ENCODE results near the gene PTPN11.
"Not testable (repeated sequence)": the region's sequence is repeated elsewhere in the genome, so short reads cannot be mapped to it uniquely, and the experiment has no call there.

GRCh38 chr12:112448165-112448564, 29.4 kb downstream of the PTPN11 start:
- not testable (repeated sequence) for TF ChIP-seq ZFP36 (IDR thresholded peaks at IDR 0.05; ENCODE audit: borderline replicate concordance, partially characterized antibody); POLR2A (IDR thresholded peaks at IDR 0.05; ENCODE audit: low read length); NFE2L2 (conservative IDR thresholded peaks at IDR 0.05; ENCODE audit: low read length); KDM1A (IDR thresholded peaks at IDR 0.05; ENCODE audit: low read depth); JUN (IDR thresholded peaks at IDR 0.05); HMGXB4 (CRISPR knock-in tag; IDR thresholded peaks at IDR 0.05; ENCODE audit: borderline replicate concordance); MYC (IDR thresholded peaks at IDR 0.05; ENCODE audit: borderline replicate concordance, low read length); POLR2AphosphoS2 (conservative IDR thresholded peaks at IDR 0.05; ENCODE audit: low read length); ESRRA (IDR thresholded peaks at IDR 0.05; ENCODE audit: borderline replicate concordance, low read length); RCOR1 (IDR thresholded peaks at IDR 0.05; ENCODE audit: low read depth, low read length)
- TF ChIP-seq, protein P1, sequence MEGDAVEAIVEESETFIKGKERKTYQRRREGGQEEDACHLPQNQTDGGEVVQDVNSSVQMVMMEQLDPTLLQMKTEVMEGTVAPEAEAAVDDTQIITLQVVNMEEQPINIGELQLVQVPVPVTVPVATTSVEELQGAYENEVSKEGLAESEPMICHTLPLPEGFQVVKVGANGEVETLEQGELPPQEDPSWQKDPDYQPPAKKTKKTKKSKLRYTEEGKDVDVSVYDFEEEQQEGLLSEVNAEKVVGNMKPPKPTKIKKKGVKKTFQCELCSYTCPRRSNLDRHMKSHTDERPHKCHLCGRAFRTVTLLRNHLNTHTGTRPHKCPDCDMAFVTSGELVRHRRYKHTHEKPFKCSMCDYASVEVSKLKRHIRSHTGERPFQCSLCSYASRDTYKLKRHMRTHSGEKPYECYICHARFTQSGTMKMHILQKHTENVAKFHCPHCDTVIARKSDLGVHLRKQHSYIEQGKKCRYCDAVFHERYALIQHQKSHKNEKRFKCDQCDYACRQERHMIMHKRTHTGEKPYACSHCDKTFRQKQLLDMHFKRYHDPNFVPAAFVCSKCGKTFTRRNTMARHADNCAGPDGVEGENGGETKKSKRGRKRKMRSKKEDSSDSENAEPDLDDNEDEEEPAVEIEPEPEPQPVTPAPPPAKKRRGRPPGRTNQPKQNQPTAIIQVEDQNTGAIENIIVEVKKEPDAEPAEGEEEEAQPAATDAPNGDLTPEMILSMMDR (IDR thresholded peaks at IDR 0.05): not testable (repeated sequence)
